ENCODE data around the gene TBX18. TPM values are rescaled to one million over a fixed set of nuclear protein-coding genes. Genes with fewer than 3 reads are reported as not detected.

Gene TBX18
- total and polyA plus RNA-seq, 10 of the 15 experiments (the other 5 are each of a cell fraction or from before 2014, with no cell fraction given) = 0.03 to 6.1 (median 0.17) TPM; not detected in 6

- H3K4me2 ChIP-seq (ENCODE audit: control insufficient read depth, insufficient read depth) = no peak overlapping the region
- no peaks in the 10 kb centered on the region for H3K4me1 ChIP-seq (ENCODE audit: control insufficient read depth, insufficient read depth, low read length)
- in situ Hi-C loops (cut with MboI) (no loop called here), intact Hi-C loops (cut with micrococcal nuclease; ENCODE audit: unreplicated experiment) (loop anchor here (5.0 kb wide), 1 partner anchor 193 kb away; no protein-coding TSS in a partner anchor)
- no peak overlapping the region for H3K27ac ChIP-seq (ENCODE audit: control insufficient read depth, insufficient read depth)
- 7% methylated on average over 5 of the region's 5 CpGs for WGBS (ENCODE audit: insufficient coverage, insufficient replicate concordance, low lambda C conversion rate, missing lambda C conversion rate)
- FAIRE-seq = no peak
- ATAC-seq = no peak
- no TSS peak for BruUV-seq (replicated peaks)
- no peak for DNase-seq (ENCODE audit: low read depth, low spot score)
- ChIA-PET CTCF (interaction anchor here (0.7 to 3.0 kb wide), 4 partner anchors 12 to 469 kb away, joined by 3 to 11 read pairs (median 8); no protein-coding TSS in a partner anchor), RAD21 (ENCODE audit: unreplicated experiment) (interaction anchor here (1.1 kb wide), 1 partner anchor 140 kb away, joined by 3 read pairs; no protein-coding TSS in a partner anchor), SMC1A (ENCODE audit: uncharacterized antibody, unreplicated experiment) (interaction anchor here (0.7 to 1.1 kb wide), 3 partner anchors 30 to 343 kb away, joined by 3 to 4 read pairs (median 3); no protein-coding TSS in a partner anchor), POLR2A (no interaction called here)
- H2AFZ ChIP-seq (ENCODE audit: control insufficient read depth, low read depth, low read length) = no peak overlapping the region
- H3K4me3 ChIP-seq = no peak overlapping the region
- no peaks in the 10 kb centered on the region for H4K20me1 ChIP-seq (ENCODE audit: control insufficient read depth, insufficient read depth)
- no peaks in the 10 kb centered on the region for H3K36me3 ChIP-seq (ENCODE audit: control insufficient read depth in 2 of 2, insufficient read depth in 2 of 2, low read length in 1 of 2)
- peaks cover 4 to 15% of the 10 kb centered on the region in 2 experiments for H3K27me3 ChIP-seq (replicated peaks in 1 of 2; ENCODE audit: control insufficient read depth in 2 of 2, insufficient read depth in 2 of 2, low read length in 1 of 2)
- H3K79me2 ChIP-seq (ENCODE audit: control insufficient read depth, insufficient read depth, low read length) = no peaks in the 10 kb centered on the region
- no peak overlapping the region for H3K9ac ChIP-seq (ENCODE audit: control insufficient read depth, insufficient read depth, low read length)
- H3K9me3 ChIP-seq (replicated peaks; ENCODE audit: control insufficient read depth, insufficient read depth, low read length) = no peaks in the 10 kb centered on the region; the same call in 2 of the 3 replicates
- TF ChIP-seq, protein P1, sequence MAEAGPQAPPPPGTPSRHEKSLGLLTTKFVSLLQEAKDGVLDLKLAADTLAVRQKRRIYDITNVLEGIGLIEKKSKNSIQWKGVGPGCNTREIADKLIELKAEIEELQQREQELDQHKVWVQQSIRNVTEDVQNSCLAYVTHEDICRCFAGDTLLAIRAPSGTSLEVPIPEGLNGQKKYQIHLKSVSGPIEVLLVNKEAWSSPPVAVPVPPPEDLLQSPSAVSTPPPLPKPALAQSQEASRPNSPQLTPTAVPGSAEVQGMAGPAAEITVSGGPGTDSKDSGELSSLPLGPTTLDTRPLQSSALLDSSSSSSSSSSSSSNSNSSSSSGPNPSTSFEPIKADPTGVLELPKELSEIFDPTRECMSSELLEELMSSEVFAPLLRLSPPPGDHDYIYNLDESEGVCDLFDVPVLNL (IDR thresholded peaks at IDR 0.05; ENCODE audit: low read depth, low read length) = no peak
- TF ChIP-seq, protein P2, sequence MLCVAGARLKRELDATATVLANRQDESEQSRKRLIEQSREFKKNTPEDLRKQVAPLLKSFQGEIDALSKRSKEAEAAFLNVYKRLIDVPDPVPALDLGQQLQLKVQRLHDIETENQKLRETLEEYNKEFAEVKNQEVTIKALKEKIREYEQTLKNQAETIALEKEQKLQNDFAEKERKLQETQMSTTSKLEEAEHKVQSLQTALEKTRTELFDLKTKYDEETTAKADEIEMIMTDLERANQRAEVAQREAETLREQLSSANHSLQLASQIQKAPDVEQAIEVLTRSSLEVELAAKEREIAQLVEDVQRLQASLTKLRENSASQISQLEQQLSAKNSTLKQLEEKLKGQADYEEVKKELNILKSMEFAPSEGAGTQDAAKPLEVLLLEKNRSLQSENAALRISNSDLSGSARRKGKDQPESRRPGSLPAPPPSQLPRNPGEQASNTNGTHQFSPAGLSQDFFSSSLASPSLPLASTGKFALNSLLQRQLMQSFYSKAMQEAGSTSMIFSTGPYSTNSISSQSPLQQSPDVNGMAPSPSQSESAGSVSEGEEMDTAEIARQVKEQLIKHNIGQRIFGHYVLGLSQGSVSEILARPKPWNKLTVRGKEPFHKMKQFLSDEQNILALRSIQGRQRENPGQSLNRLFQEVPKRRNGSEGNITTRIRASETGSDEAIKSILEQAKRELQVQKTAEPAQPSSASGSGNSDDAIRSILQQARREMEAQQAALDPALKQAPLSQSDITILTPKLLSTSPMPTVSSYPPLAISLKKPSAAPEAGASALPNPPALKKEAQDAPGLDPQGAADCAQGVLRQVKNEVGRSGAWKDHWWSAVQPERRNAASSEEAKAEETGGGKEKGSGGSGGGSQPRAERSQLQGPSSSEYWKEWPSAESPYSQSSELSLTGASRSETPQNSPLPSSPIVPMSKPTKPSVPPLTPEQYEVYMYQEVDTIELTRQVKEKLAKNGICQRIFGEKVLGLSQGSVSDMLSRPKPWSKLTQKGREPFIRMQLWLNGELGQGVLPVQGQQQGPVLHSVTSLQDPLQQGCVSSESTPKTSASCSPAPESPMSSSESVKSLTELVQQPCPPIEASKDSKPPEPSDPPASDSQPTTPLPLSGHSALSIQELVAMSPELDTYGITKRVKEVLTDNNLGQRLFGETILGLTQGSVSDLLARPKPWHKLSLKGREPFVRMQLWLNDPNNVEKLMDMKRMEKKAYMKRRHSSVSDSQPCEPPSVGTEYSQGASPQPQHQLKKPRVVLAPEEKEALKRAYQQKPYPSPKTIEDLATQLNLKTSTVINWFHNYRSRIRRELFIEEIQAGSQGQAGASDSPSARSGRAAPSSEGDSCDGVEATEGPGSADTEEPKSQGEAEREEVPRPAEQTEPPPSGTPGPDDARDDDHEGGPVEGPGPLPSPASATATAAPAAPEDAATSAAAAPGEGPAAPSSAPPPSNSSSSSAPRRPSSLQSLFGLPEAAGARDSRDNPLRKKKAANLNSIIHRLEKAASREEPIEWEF (IDR thresholded peaks at IDR 0.05; ENCODE audit: insufficient replicate concordance, low read depth, low read length) = no peak
- TF ChIP-seq FOXM1 (IDR thresholded peaks at IDR 0.05; ENCODE audit: low read depth, low read length) (no peak), EZH2 (IDR thresholded peaks at IDR 0.05; ENCODE audit: borderline replicate concordance, control insufficient read depth, low read depth, low read length) (no peak), STAT1 (conservative IDR thresholded peaks at IDR 0.05) (no peak), CREM (IDR thresholded peaks at IDR 0.05; ENCODE audit: low read depth) (no peak), CBX5 (IDR thresholded peaks at IDR 0.05; ENCODE audit: low read depth) (no peak), ZBTB40 (IDR thresholded peaks at IDR 0.05; ENCODE audit: borderline replicate concordance) (no peak), JUNB (IDR thresholded peaks at IDR 0.05) (no peak), RAD21 (IDR thresholded peaks at IDR 0.05; ENCODE audit: insufficient read depth, low read depth, low read length) (no peak)
These were observed 6.1 kb upstream of the TBX18 start for GRCh38 chr6:84770521-84770920.

All from GM12878 (cell line).